PC-3 (cell line): ENCODE data around the gene BMPR1A. TPM values are rescaled to one million over a fixed set of nuclear protein-coding genes. Genes with fewer than 3 reads are reported as not detected.
A peak's percentile ranks its signal among the peaks of the same experiment; 100 is the strongest.
"Not testable (repeated sequence)": the region's sequence is repeated elsewhere in the genome, so short reads cannot be mapped to it uniquely, and the experiment has no call there.

Experiments
- ATAC-seq: fragments of 200-7000 bp; cut with Tn5 transposase; 2 replicates; pipeline ENCODE4 v1.9.1; 2020; ENCODE audit warnings: mild to moderate bottlenecking, moderate library complexity
- BruUV-seq: library from RNA; stranded (reverse); fragments of 400-500 nt; replicated peaks from 2 replicates; lab custom pipeline; 2021; lab: Mats Ljungman, UMichigan
- CTCF ChIA-PET: fragments of 300-600 bp; sonication (Branson Sonifier 250); formaldehyde crosslinking; loops from one replicate; lab custom pipeline; 2022; ENCODE audit warnings: antibody characterized with exemption; lab: Charles Lee
- POLR2A ChIA-PET: fragments of 300-600 bp; sonication (Branson Sonifier 250); formaldehyde crosslinking; loops from one replicate; lab custom pipeline; 2022; ENCODE audit warnings: antibody characterized with exemption; ENCODE audit not compliant: unreplicated experiment; lab: Charles Lee
- DNase-seq: peaks from one replicate; pipeline ENCODE4 v3.0.0-alpha.2; 2015
- H2AFZ ChIP-seq: fragments of 300-600 bp; sonication (generic); 2 replicates; pipeline ENCODE4 v1.6.0; 2016; ENCODE audit warnings: antibody characterized with exemption, low read length
- H3F3A ChIP-seq: fragments of 300-600 bp; sonication (generic); one replicate; pipeline ENCODE4 v1.6.0; 2017; ENCODE audit warnings: antibody characterized with exemption, low read length, control low read depth, mild to moderate bottlenecking; ENCODE audit not compliant: unreplicated experiment
- H3K27ac ChIP-seq: fragments of 300-600 bp; sonication (generic); 2 replicates; pipeline ENCODE4 v1.5.1; 2016; ENCODE audit warnings: mild to moderate bottlenecking, low read length
- H3K27me3 ChIP-seq: fragments of 300-600 bp; sonication (generic); 2 replicates; pipeline ENCODE4 v1.6.1; 2016; ENCODE audit warnings: low read length, mixed read lengths
- H3K36me3 ChIP-seq: fragments of 300-600 bp; sonication (generic); 2 replicates; pipeline ENCODE4 v1.6.1; 2016; ENCODE audit warnings: low read depth, mixed run types, low read length, mixed read lengths
- H3K4me1 ChIP-seq: fragments of 300-600 bp; sonication (generic); 2 replicates; pipeline ENCODE4 v1.5.1; 2016; ENCODE audit warnings: low read length; ENCODE audit not compliant: insufficient read depth
- H3K4me2 ChIP-seq: fragments of 300-600 bp; sonication (generic); 2 replicates; pipeline ENCODE4 v1.6.0; 2016; ENCODE audit warnings: low read length
- H3K4me3 ChIP-seq: fragments of 300-600 bp; sonication (generic); 2 replicates; pipeline ENCODE4 v1.5.1; 2016; ENCODE audit warnings: mild to moderate bottlenecking, low read length, mixed read lengths
- H3K79me2 ChIP-seq: fragments of 300-600 bp; sonication (generic); 2 replicates; pipeline ENCODE4 v1.6.1; 2017; ENCODE audit warnings: low read length, mixed read lengths
- H3K9ac ChIP-seq: fragments of 300-600 bp; sonication (generic); 2 replicates; pipeline ENCODE4 v1.6.0; 2016; ENCODE audit warnings: mild to moderate bottlenecking, low read length
- H3K9me2 ChIP-seq: fragments of 300-600 bp; sonication (generic); replicated peaks from 2 replicates; pipeline ENCODE4 v1.6.1; 2016; ENCODE audit warnings: mixed run types, low read length, mixed read lengths
- H3K9me3 ChIP-seq: fragments of 300-600 bp; sonication (generic); 2 replicates; pipeline ENCODE4 v1.6.1; 2016; ENCODE audit warnings: low read length, mixed read lengths
- H4K20me1 ChIP-seq: fragments of 300-600 bp; sonication (generic); 2 replicates; pipeline ENCODE4 v1.6.1; 2016; ENCODE audit warnings: low read length, mixed read lengths
- CTCF ChIP-seq: fragments of 300-600 bp; sonication (generic); conservative IDR thresholded peaks from 2 replicates; pipeline ENCODE4 v1.5.1; 2017; ENCODE audit warnings: antibody characterized with exemption, low read depth, mild to moderate bottlenecking, low read length
- EZH2 ChIP-seq: fragments of 300-600 bp; sonication (generic); IDR thresholded peaks from one replicate; pipeline ENCODE4 v1.6.1; 2017; ENCODE audit warnings: antibody characterized with exemption, mild to moderate bottlenecking, low read length; ENCODE audit not compliant: unreplicated experiment
- EZH2phosphoT487 ChIP-seq: fragments of 300-600 bp; sonication (generic); IDR thresholded peaks from 2 replicates; pipeline ENCODE4 v1.6.1; 2018; ENCODE audit warnings: mild to moderate bottlenecking, antibody characterized with exemption, low read length, borderline replicate concordance
- intact Hi-C: fragments of 100-400 bp; cut with micrococcal nuclease; formaldehyde crosslinking; loops from 2 replicates; pipeline ENCODE4 v1.9.0; 2023
- total RNA-seq: library from RNA; depleted of rRNA; stranded (reverse); fragments of >200 nt; gene quantifications from 2 replicates; pipeline ENCODE4 v1.2.3, GENCODE V29; 2014

The BMPR1A gene
- total RNA-seq, 1 experiment from 2014 or later: 14.5 TPM

GRCh38 chr10:86862786-86863483, 106.5 kb downstream of the BMPR1A start:
- intact Hi-C loops: no loop called here
- Histone ChIP-seq H3K79me2 (no peaks in the 10 kb centered on the region), H2AFZ (no peak overlapping the region), H4K20me1 (no peaks in the 10 kb centered on the region), H3K9me2 (no peaks in the 10 kb centered on the region), H3F3A (no peaks in the 10 kb centered on the region), H3K9ac (no peak overlapping the region), H3K36me3 (no peaks in the 10 kb centered on the region), H3K4me3 (no peak overlapping the region), H3K27ac (no peak overlapping the region), H3K4me2 (no peak overlapping the region), H3K4me1 (peaks cover 9% of the 10 kb centered on the region), H3K9me3 (no peaks in the 10 kb centered on the region), H3K27me3 (no peaks in the 10 kb centered on the region)
- DNase-seq (peak; percentile 19), ATAC-seq (peak; percentile 22)
- BruUV-seq: no TSS peak
- ChIA-PET CTCF (no interaction called here), POLR2A (interaction anchor here (0.6 to 0.7 kb wide), 2 partner anchors 27 to 28 kb away, joined by 3 to 12 read pairs; no protein-coding TSS in a partner anchor)
- no peak for TF ChIP-seq EZH2phosphoT487
- TF ChIP-seq EZH2: no peak
- TF ChIP-seq CTCF: no peak

- Histone ChIP-seq H3K4me1 (peaks cover 9% of the 10 kb centered on the region), H3K4me2 (no peak overlapping the region), H3F3A (no peaks in the 10 kb centered on the region), H3K27ac (no peak overlapping the region), H3K27me3 (no peaks in the 10 kb centered on the region), H3K9ac (no peak overlapping the region), H3K79me2 (no peaks in the 10 kb centered on the region), H4K20me1 (no peaks in the 10 kb centered on the region), H3K9me2 (no peaks in the 10 kb centered on the region), H3K4me3 (no peak overlapping the region), H3K36me3 (no peaks in the 10 kb centered on the region), H2AFZ (no peak overlapping the region), H3K9me3 (no peaks in the 10 kb centered on the region)
- BruUV-seq: no TSS peak
- intact Hi-C loops: no loop called here
- ChIA-PET POLR2A (interaction anchor here (0.6 kb wide), 1 partner anchor 23 kb away, joined by 3 read pairs; no protein-coding TSS in a partner anchor), CTCF (no interaction called here)
- ATAC-seq (no peak), DNase-seq (no peak)
- TF ChIP-seq CTCF: no peak
Measured at GRCh38 chr10:86863484-86863842, 107.0 kb downstream of the BMPR1A start.

- DNase-seq, ATAC-seq, H3K4me3 ChIP-seq, H3K9me3 ChIP-seq, H3K9me2 ChIP-seq, H3K4me2 ChIP-seq, H2AFZ ChIP-seq, H3K9ac ChIP-seq, intact Hi-C loops, H3K36me3 ChIP-seq, CTCF ChIA-PET, H3F3A ChIP-seq, H3K4me1 ChIP-seq, H4K20me1 ChIP-seq, H3K27ac ChIP-seq, H3K27me3 ChIP-seq, H3K79me2 ChIP-seq, POLR2A ChIA-PET, BruUV-seq: not testable (repeated sequence)
Measured at GRCh38 chr10:86865011-86865811, 108.8 kb downstream of the BMPR1A start.
